Measurements from ENCODE around the gene RAB30.

RAB30 gene

DNA sequence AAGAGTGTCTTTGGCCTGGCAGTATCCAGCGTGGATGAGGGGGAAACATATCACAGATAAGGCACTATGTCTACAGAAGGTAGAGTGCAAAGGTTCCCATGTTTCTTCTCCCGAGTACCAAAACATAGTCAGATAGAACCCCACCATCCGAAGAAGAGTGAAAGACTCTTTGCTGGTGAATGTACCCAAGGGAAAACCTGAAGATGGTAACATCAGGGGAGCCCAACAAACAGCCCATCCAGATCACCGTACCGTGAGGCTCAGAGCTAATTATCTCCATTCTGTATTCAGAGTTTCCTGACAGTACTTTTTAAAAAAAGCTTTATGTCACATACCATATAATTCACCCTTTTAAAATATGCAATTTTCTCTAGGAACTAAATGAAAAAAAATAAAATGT, 44.4 kb downstream of the RAB30 start:
- no peaks in the 10 kb centered on the region for H3K36me3 ChIP-seq (ENCODE audit: insufficient read depth, low read length)
- no peaks in the 10 kb centered on the region for H3K9me3 ChIP-seq (ENCODE audit: low read length)
- no peaks in the 10 kb centered on the region for H3K27me3 ChIP-seq (ENCODE audit: insufficient read depth, low read length)
- H3K4me1 ChIP-seq (ENCODE audit: insufficient read depth, low read length), result peaks cover 18% of the 10 kb centered on the region
- no peak overlapping the region for H3K4me3 ChIP-seq (ENCODE audit: low read length)
- H2AFZ ChIP-seq (ENCODE audit: low read depth, low read length), result no peak overlapping the region

DNA sequence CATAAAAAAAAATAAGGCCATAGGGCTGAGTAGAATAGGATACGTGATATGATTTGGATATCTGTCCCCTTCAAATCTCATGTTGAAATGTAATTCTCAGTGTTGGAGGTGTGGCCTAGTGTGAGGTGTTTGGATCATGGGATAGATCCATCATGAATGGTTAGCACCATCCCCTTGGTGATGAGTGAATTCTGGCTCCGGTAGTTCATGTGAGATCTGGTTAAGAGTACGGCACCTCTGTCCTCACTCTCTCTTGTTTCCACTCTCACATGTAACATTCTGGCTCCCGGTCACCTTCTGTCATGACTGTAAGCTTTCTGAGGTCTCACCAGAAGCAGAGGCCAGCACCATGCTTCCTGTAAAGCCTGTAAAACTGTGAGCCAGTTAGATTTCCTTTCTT, 45.5 kb downstream of the RAB30 start:
- Histone ChIP-seq H3K4me1 (ENCODE audit: insufficient read depth, low read length) (peaks cover 18% of the 10 kb centered on the region), H3K27me3 (ENCODE audit: insufficient read depth, low read length) (no peaks in the 10 kb centered on the region), H3K36me3 (ENCODE audit: insufficient read depth, low read length) (no peaks in the 10 kb centered on the region), H3K9me3 (ENCODE audit: low read length) (no peaks in the 10 kb centered on the region), H3K4me3 (ENCODE audit: low read length) (no peak overlapping the region), H2AFZ (ENCODE audit: low read depth, low read length) (no peak overlapping the region)

DNA sequence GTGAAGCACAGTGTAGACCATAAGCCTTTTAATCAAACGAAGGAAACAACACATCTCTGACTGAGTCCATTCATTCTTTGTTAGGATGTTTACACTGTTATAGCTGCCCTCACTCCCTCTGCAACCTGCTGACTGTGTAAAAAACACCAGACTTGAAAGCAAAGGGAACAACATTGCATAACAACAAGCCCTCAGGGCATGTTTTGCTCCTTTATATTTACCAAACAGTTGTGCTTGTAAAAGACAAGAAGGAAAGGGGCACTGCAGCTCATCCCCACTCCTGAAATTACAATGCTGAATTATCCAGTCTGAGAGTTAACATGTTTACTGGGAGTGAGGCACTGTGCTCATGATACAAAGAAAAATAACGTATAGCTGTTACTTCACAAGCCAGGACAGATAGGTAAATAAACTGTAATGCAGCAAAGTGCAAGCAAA, 46.4 kb downstream of the RAB30 start:
- no peaks in the 10 kb centered on the region for H3K36me3 ChIP-seq (ENCODE audit: insufficient read depth, low read length)
- H3K4me3 ChIP-seq (ENCODE audit: low read length), result no peak overlapping the region
- no peaks in the 10 kb centered on the region for H3K27me3 ChIP-seq (ENCODE audit: insufficient read depth, low read length)
- peaks cover 3% of the 10 kb centered on the region for H3K9me3 ChIP-seq (ENCODE audit: low read length)
- peaks cover 18% of the 10 kb centered on the region for H3K4me1 ChIP-seq (ENCODE audit: insufficient read depth, low read length)
- H2AFZ ChIP-seq (ENCODE audit: low read depth, low read length), result no peak overlapping the region

DNA sequence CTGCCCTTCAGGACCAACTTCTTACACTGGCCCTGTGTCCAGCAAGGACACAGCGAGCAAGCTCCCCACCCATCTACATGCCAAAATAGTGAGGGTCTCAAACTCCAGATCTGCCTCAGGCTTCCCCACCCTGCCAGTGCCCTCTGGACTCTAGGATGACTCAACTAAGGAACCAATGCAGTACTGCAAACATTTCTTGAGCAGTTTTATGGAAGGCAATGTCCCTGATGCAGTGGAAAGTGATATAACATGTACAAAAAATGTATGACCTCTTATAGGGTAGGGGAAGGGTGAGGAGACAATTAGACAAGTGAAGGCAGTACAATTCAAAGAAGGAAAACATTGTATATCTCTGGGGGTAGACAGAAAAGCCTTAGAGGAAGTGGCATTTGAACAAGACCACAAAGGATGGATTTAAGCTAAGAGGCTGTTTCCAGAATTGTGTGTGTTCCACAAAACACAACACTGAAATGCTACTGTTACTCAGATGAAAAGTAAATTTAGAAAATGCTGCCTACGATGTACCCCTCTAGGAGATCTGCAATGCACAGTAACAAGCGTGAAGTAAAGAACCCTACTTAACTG, 47.3 kb downstream of the RAB30 start:
- no peak overlapping the region for H3K4me3 ChIP-seq (ENCODE audit: low read length)
- H3K27me3 ChIP-seq (ENCODE audit: insufficient read depth, low read length), result no peaks in the 10 kb centered on the region
- H3K9me3 ChIP-seq (ENCODE audit: low read length), result peaks cover 3% of the 10 kb centered on the region
- H3K36me3 ChIP-seq (ENCODE audit: insufficient read depth, low read length), result no peaks in the 10 kb centered on the region
- no peak overlapping the region for H2AFZ ChIP-seq (ENCODE audit: low read depth, low read length)
- H3K4me1 ChIP-seq (ENCODE audit: insufficient read depth, low read length), result peaks cover 18% of the 10 kb centered on the region

DNA sequence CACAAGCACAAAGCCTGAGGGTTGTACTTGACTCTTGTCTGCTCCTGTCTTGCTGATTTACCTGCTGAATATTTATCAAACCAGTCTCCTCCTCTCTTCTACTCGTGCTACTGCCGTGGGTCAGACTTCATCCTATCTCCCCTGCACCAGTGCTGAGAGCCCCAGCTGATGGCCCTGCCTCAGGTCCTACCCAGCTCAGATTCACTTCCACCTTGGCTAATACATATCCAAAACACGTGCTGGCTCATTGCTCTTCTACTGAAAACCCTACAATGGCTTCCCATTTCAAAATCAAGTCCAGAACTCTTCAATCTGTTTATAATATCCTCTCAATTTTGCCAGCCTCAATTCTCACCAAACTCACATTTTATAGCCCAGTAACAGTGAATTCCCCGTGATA, 48.3 kb downstream of the RAB30 start:
- H3K4me3 ChIP-seq (ENCODE audit: low read length), result no peak overlapping the region

DNA sequence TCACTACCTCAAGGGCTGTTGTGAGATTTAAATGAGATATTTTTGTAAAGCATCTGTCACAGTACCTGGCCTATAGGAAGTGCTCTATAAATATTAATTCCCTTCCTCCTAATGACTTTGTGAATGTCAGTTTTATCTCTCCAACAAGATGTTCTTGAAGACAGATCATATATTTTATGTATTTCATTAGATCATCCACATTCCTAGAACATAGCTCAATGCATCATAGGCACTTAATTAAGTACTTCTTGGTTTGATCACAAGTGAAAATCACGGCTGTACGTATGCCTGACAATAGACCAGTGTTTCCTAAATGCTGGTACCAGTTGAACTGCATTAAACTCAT, 49.9 kb downstream of the RAB30 start:
- Histone ChIP-seq H3K4me3 (ENCODE audit: low read length) (no peak overlapping the region), H3K27me3 (ENCODE audit: insufficient read depth, low read length) (no peaks in the 10 kb centered on the region), H2AFZ (ENCODE audit: low read depth, low read length) (no peak overlapping the region), H3K36me3 (ENCODE audit: insufficient read depth, low read length) (no peaks in the 10 kb centered on the region), H3K9me3 (ENCODE audit: low read length) (peaks cover 3% of the 10 kb centered on the region), H3K4me1 (ENCODE audit: insufficient read depth, low read length) (peaks cover 1% of the 10 kb centered on the region)

More for the DNA sequence above, 48.3 kb downstream of the RAB30 start:
- Histone ChIP-seq H3K4me1 (ENCODE audit: insufficient read depth, low read length) (peaks cover 18% of the 10 kb centered on the region), H2AFZ (ENCODE audit: low read depth, low read length) (no peak overlapping the region), H3K9me3 (ENCODE audit: low read length) (peaks cover 3% of the 10 kb centered on the region), H3K27me3 (ENCODE audit: insufficient read depth, low read length) (no peaks in the 10 kb centered on the region), H3K36me3 (ENCODE audit: insufficient read depth, low read length) (no peaks in the 10 kb centered on the region)

- no peak overlapping the region for H3K4me3 ChIP-seq (ENCODE audit: low read length)
- no peaks in the 10 kb centered on the region for H3K36me3 ChIP-seq (ENCODE audit: insufficient read depth, low read length)
- H3K4me1 ChIP-seq (ENCODE audit: insufficient read depth, low read length), result no peaks in the 10 kb centered on the region
- no peak overlapping the region for H2AFZ ChIP-seq (ENCODE audit: low read depth, low read length)
- peaks cover 3% of the 10 kb centered on the region for H3K9me3 ChIP-seq (ENCODE audit: low read length)
- no peaks in the 10 kb centered on the region for H3K27me3 ChIP-seq (ENCODE audit: insufficient read depth, low read length)
Measured at GRCh38 chr11:83020942-83021779, 50.5 kb downstream of the RAB30 start.

GRCh38 chr11:83019888-83020579, 51.7 kb downstream of the RAB30 start:
- Histone ChIP-seq H3K4me3 (ENCODE audit: low read length) (no peak overlapping the region), H3K9me3 (ENCODE audit: low read length) (peaks cover 3% of the 10 kb centered on the region), H3K36me3 (ENCODE audit: insufficient read depth, low read length) (no peaks in the 10 kb centered on the region), H3K4me1 (ENCODE audit: insufficient read depth, low read length) (no peaks in the 10 kb centered on the region), H2AFZ (ENCODE audit: low read depth, low read length) (no peak overlapping the region), H3K27me3 (ENCODE audit: insufficient read depth, low read length) (no peaks in the 10 kb centered on the region)

- H2AFZ ChIP-seq (ENCODE audit: low read depth, low read length), result no peak overlapping the region
- H3K4me1 ChIP-seq (ENCODE audit: insufficient read depth, low read length), result peaks cover 11% of the 10 kb centered on the region
- no peak overlapping the region for H3K4me3 ChIP-seq (ENCODE audit: low read length)
- no peaks in the 10 kb centered on the region for H3K36me3 ChIP-seq (ENCODE audit: insufficient read depth, low read length)
- no peaks in the 10 kb centered on the region for H3K9me3 ChIP-seq (ENCODE audit: low read length)
- no peaks in the 10 kb centered on the region for H3K27me3 ChIP-seq (ENCODE audit: insufficient read depth, low read length)
Measured at GRCh38 chr11:83014951-83015350, 56.7 kb downstream of the RAB30 start.

- H2AFZ ChIP-seq (ENCODE audit: low read depth, low read length), result no peak overlapping the region
- H3K4me3 ChIP-seq (ENCODE audit: low read length), result no peak overlapping the region
- peaks cover 20% of the 10 kb centered on the region for H3K4me1 ChIP-seq (ENCODE audit: insufficient read depth, low read length)
- H3K9me3 ChIP-seq (ENCODE audit: low read length), result no peaks in the 10 kb centered on the region
- no peaks in the 10 kb centered on the region for H3K36me3 ChIP-seq (ENCODE audit: insufficient read depth, low read length)
- no peaks in the 10 kb centered on the region for H3K27me3 ChIP-seq (ENCODE audit: insufficient read depth, low read length)
Measured at GRCh38 chr11:83012168-83013067, 59.3 kb downstream of the RAB30 start.

GRCh38 chr11:83011333-83012167, 60.1 kb downstream of the RAB30 start:
- H3K27me3 ChIP-seq (ENCODE audit: insufficient read depth, low read length), result no peaks in the 10 kb centered on the region
- H2AFZ ChIP-seq (ENCODE audit: low read depth, low read length), result no peak overlapping the region
- H3K4me3 ChIP-seq (ENCODE audit: low read length), result no peak overlapping the region
- H3K4me1 ChIP-seq (ENCODE audit: insufficient read depth, low read length), result peaks cover 21% of the 10 kb centered on the region
- H3K36me3 ChIP-seq (ENCODE audit: insufficient read depth, low read length), result no peaks in the 10 kb centered on the region
- H3K9me3 ChIP-seq (ENCODE audit: low read length), result no peaks in the 10 kb centered on the region

GRCh38 chr11:83009999-83010398, 61.7 kb downstream of the RAB30 start:
- Histone ChIP-seq H3K4me3 (ENCODE audit: low read length) (no peak overlapping the region), H2AFZ (ENCODE audit: low read depth, low read length) (no peak overlapping the region), H3K9me3 (ENCODE audit: low read length) (no peaks in the 10 kb centered on the region), H3K4me1 (ENCODE audit: insufficient read depth, low read length) (peaks cover 21% of the 10 kb centered on the region), H3K36me3 (ENCODE audit: insufficient read depth, low read length) (no peaks in the 10 kb centered on the region), H3K27me3 (ENCODE audit: insufficient read depth, low read length) (no peaks in the 10 kb centered on the region)
